ENCODE measurements around the gene GPALPP1.

The GPALPP1 gene

GRCh38 chr13:45040622-45041021 lies 51.3 kb downstream of the GPALPP1 start:
- no peak overlapping the region for H3K27ac ChIP-seq
- POLR2A ChIA-PET (ENCODE audit: low non-redundant PET), result no interaction called here
- DNase-seq (ENCODE audit: low spot score), result peak; percentile 42
- CTCF ChIA-PET, result no interaction called here
- TF ChIP-seq, protein P1, sequence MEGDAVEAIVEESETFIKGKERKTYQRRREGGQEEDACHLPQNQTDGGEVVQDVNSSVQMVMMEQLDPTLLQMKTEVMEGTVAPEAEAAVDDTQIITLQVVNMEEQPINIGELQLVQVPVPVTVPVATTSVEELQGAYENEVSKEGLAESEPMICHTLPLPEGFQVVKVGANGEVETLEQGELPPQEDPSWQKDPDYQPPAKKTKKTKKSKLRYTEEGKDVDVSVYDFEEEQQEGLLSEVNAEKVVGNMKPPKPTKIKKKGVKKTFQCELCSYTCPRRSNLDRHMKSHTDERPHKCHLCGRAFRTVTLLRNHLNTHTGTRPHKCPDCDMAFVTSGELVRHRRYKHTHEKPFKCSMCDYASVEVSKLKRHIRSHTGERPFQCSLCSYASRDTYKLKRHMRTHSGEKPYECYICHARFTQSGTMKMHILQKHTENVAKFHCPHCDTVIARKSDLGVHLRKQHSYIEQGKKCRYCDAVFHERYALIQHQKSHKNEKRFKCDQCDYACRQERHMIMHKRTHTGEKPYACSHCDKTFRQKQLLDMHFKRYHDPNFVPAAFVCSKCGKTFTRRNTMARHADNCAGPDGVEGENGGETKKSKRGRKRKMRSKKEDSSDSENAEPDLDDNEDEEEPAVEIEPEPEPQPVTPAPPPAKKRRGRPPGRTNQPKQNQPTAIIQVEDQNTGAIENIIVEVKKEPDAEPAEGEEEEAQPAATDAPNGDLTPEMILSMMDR (conservative IDR thresholded peaks at IDR 0.05; ENCODE audit: low read depth), result no peak

GRCh38 chr13:45042539-45042938 lies 53.2 kb downstream of the GPALPP1 start:
- CTCF ChIA-PET, result interaction anchor here (0.5 to 1.4 kb wide), 5 partner anchors 48 to 258 kb away, joined by 3 to 5 read pairs (median 4); no protein-coding TSS in a partner anchor
- H3K27ac ChIP-seq, result no peak overlapping the region
- TF ChIP-seq, protein P1 (conservative IDR thresholded peaks at IDR 0.05; ENCODE audit: low read depth), result no peak
- POLR2A ChIA-PET (ENCODE audit: low non-redundant PET), result no interaction called here
- no peak for DNase-seq (ENCODE audit: low spot score)

DNA sequence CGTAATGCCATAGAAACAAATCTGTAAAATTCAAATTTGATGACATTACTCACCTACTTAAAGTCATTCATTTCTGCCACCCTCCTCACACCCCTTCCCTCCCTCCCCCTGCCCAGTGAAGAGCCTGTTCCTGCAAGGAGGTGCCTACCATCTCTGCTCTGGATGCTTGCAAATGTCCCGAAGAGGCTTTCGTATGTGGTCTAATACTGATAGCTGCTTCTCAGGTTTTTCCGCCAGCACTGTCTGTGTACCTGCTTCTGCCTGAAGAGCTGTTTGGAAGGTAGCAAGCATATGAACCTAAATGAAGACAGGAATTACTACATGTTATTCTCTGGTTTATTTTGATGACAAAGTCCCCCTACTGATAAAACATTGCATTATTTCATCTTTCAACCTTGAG lies 57.1 kb downstream of the GPALPP1 start:
- ChIA-PET CTCF (interaction anchor here (0.6 to 2.1 kb wide), 11 partner anchors 10 to 329 kb away, joined by 3 to 27 read pairs (median 5); no protein-coding TSS in a partner anchor), POLR2A (ENCODE audit: low non-redundant PET) (no interaction called here)
- DNase-seq (ENCODE audit: low spot score), result no peak
- TF ChIP-seq, protein P1 (conservative IDR thresholded peaks at IDR 0.05; ENCODE audit: low read depth), result no peak
- H3K27ac ChIP-seq, result peak overlapping the region; percentile 57

DNA sequence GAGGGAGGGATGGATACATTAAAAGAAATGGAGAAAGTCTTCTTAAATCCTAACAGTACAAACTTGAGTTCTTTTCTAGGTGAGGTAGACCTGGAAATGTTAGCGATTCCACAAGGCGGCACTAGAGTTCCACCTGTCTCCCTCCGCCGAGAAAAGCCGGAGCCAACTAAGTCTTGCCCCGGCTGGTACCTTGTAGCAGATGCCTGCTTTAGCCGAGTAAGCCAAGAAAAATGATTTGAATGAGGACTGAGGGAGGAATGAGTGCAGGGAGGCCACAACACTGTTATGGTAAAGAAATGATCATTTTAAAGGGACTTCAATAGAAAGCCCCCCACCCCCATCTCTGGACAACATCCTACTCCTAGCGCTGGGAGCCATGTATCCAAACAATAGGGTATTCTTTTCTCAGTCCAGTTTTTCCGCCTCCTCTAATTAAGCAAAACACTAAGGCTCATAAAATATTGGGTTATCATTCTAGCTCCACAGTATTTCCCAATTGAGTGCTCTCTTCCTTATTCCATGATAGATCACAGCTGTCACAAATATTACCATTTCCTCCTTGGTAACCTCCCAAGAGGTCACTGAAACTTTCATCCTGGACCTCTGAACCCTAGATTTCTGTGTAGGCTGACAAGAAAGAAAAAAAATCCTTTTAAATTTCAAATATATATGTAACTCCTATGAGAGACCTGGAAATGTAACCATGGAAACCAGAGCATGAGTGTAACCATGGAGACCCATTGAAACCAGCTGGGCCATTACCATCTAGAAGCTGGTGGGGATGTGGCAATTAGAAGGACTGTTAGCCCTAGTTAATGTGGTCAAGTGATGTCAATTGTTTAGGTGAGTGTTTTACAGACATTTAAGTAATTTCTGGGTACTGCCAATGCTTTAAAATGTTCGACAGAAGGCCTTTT lies 58.3 kb downstream of the GPALPP1 start:
- POLR2A ChIA-PET (ENCODE audit: low non-redundant PET), result no interaction called here

GRCh38 chr13:45048890-45049407 lies 59.6 kb downstream of the GPALPP1 start:
- CTCF ChIA-PET, result no interaction called here
- POLR2A ChIA-PET (ENCODE audit: low non-redundant PET), result no interaction called here
- H3K27ac ChIP-seq, result no peak overlapping the region
- TF ChIP-seq, protein P1 (conservative IDR thresholded peaks at IDR 0.05; ENCODE audit: low read depth), result no peak
- DNase-seq (ENCODE audit: low spot score), result no peak

More for the DNA sequence above, 58.3 kb downstream of the GPALPP1 start:
- H3K27ac ChIP-seq, result peak overlapping the region; percentile 57; the same call in 1 of the 2 replicates
- TF ChIP-seq, protein P1 (conservative IDR thresholded peaks at IDR 0.05; ENCODE audit: low read depth), result peak; percentile 94
- CTCF ChIA-PET, result interaction anchor here (0.6 to 2.1 kb wide), 19 partner anchors 9 to 288 kb away, joined by 3 to 27 read pairs (median 4); no protein-coding TSS in a partner anchor
- peak; percentile 82 for DNase-seq (ENCODE audit: low spot score)

- ChIA-PET CTCF (no interaction called here), POLR2A (ENCODE audit: low non-redundant PET) (no interaction called here)
- H3K27ac ChIP-seq, result no peak overlapping the region
- DNase-seq (ENCODE audit: low spot score), result no peak
- TF ChIP-seq, protein P1 (conservative IDR thresholded peaks at IDR 0.05; ENCODE audit: low read depth), result no peak
Measured at GRCh38 chr13:45049478-45049877, 60.1 kb downstream of the GPALPP1 start.

Measured in RWPE1 (cell line).